K562 (cell line): ENCODE data around the gene TAPBPL. TPM values are rescaled to one million over a fixed set of nuclear protein-coding genes. Genes with fewer than 3 reads are reported as not detected.

Experiments used
- ATF1 ChIP-seq, 2 experiments: fragments of 450-650 bp in 1 of 2; IDR thresholded peaks; 2 replicates each; pipeline ENCODE4 v1.6.1; 2016; ENCODE audit warnings: missing compliant biosample characterization in 1 of 2, missing genetic modification characterization in 1 of 2
- CXXC5 ChIP-seq: fragments of 250-450 bp; sonication (Bioruptor Pico); IDR thresholded peaks from 2 replicates; pipeline ENCODE4 v1.8.0; 2022; ENCODE audit warnings: inconsistent platforms, mild to moderate bottlenecking, moderate library complexity
- EHMT2 ChIP-seq: fragments of 450-650 bp; IDR thresholded peaks from 2 replicates; pipeline ENCODE4 v1.6.1; 2018; ENCODE audit warnings: antibody characterized with exemption
- FOXA1 ChIP-seq: fragments of 450-650 bp; IDR thresholded peaks from 2 replicates; pipeline ENCODE4 v1.6.1; 2016; ENCODE audit warnings: mild to moderate bottlenecking, borderline replicate concordance
- IRF9 ChIP-seq: fragments of 450-650 bp; IDR thresholded peaks from 2 replicates; pipeline ENCODE4 v1.6.1; 2016; ENCODE audit warnings: missing biosample characterization, missing genetic modification characterization
- KDM4B ChIP-seq, 2 experiments: fragments of 450-650 bp in 1 of 2; sonication (generic) in 1 of 2; IDR thresholded peaks; 2 replicates each; pipeline ENCODE4 v1.6.1; 2016 to 2017; ENCODE audit warnings: borderline replicate concordance in 2 of 2, antibody characterized with exemption in 1 of 2, low read depth in 1 of 2, mild to moderate bottlenecking in 1 of 2
- LCOR ChIP-seq: sonication (generic); formaldehyde crosslinking; IDR thresholded peaks from 2 replicates; pipeline ENCODE4 v1.8.0; 2022; ENCODE audit warnings: mild to moderate bottlenecking, missing genetic modification reagents
- MTA3 ChIP-seq: fragments of 450-650 bp; formaldehyde crosslinking; IDR thresholded peaks from 2 replicates; pipeline ENCODE4 v1.6.1; 2017; ENCODE audit warnings: mild to moderate bottlenecking, borderline replicate concordance
- PHF8 ChIP-seq: fragments of 200-600 bp; sonication (generic); IDR thresholded peaks from 2 replicates; pipeline ENCODE4 v1.6.1; 2012; ENCODE audit warnings: mixed run types, mild to moderate bottlenecking, inconsistent platforms, low read length, moderate library complexity, borderline replicate concordance
- POLR2AphosphoS5 ChIP-seq: IDR thresholded peaks from 2 replicates; pipeline ENCODE4 v1.6.1; 2011; ENCODE audit warnings: mild to moderate bottlenecking, low read depth, low read length, moderate library complexity; ENCODE audit not compliant: control insufficient read depth, insufficient read depth
- POLR2B ChIP-seq: fragments of 450-650 bp; IDR thresholded peaks from 2 replicates; pipeline ENCODE4 v1.6.1; 2018; ENCODE audit warnings: low read depth; ENCODE audit not compliant: partially characterized antibody
- PRDM10 ChIP-seq: fragments of 450-650 bp; IDR thresholded peaks from 2 replicates; pipeline ENCODE4 v1.6.1; 2018; ENCODE audit not compliant: partially characterized antibody
- SIN3A ChIP-seq, 2 experiments: fragments of 150-350 bp in 1 of 2; IDR thresholded peaks; 2 replicates each; pipeline ENCODE4 v1.6.1; 2011 to 2016; ENCODE audit warnings: borderline replicate concordance in 2 of 2, low read depth in 2 of 2, low read length in 2 of 2, mild to moderate bottlenecking in 2 of 2, moderate library complexity in 2 of 2; ENCODE audit not compliant: control insufficient read depth in 1 of 2
- SIN3B ChIP-seq: fragments of 450-650 bp; IDR thresholded peaks from 2 replicates; pipeline ENCODE4 v1.6.1; 2017; ENCODE audit warnings: low read depth, mild to moderate bottlenecking, moderate library complexity
- SNRNP70 ChIP-seq: fragments of 200-400 bp; formaldehyde crosslinking; optimal IDR thresholded peaks from 2 replicates; pipeline ENCODE3; 2017; ENCODE audit warnings: low read depth, low read length
- THRAP3 ChIP-seq: fragments of 450-650 bp; IDR thresholded peaks from 2 replicates; pipeline ENCODE4 v1.6.1; 2016; ENCODE audit warnings: mild to moderate bottlenecking, inconsistent platforms, borderline replicate concordance
- ZBTB11 ChIP-seq, 3 experiments: fragments of 200-800 bp in 1 of 3; fragments of 250-450 bp in 1 of 3; fragments of 450-650 bp in 1 of 3; sonication (Bioruptor Pico) in 1 of 3; sonication (Bioruptor generic) in 1 of 3; formaldehyde crosslinking in 1 of 3; IDR thresholded peaks; 2 replicates each; pipeline versions ENCODE4 v1.6.1 to v1.8.0; 2016 to 2022; ENCODE audit warnings: mild to moderate bottlenecking in 2 of 3, missing genetic modification characterization in 2 of 3, missing compliant biosample characterization in 1 of 3, moderate library complexity in 1 of 3
- ZNF644 ChIP-seq: fragments of 200-800 bp; sonication (Bioruptor generic); IDR thresholded peaks from 2 replicates; pipeline ENCODE4 v1.6.1; 2016; ENCODE audit warnings: low read depth, missing genetic modification characterization, missing compliant biosample characterization
- polyA plus RNA-seq, 8 experiments: library from polyadenylated mRNA; depleted of rRNA in 4 of 8; stranded (reverse) in 5 of 8; unstranded in 3 of 8; fragments of >200 nt; fragmentation: Nextera tagmentation in 2 of 8; fragmentation: Illumina TruSeq in 1 of 8; extraction: Ambion mirVana in 2 of 8; extraction: Trizol in 1 of 8; gene quantifications; 2 replicates each; pipeline versions ENCODE4 v1.2.1 to v1.2.3, GENCODE V29; 2011 to 2014; ENCODE audit warnings: inconsistent platforms in 1 of 8, missing spikeins in 1 of 8
- total RNA-seq, 7 experiments: library from RNA; depleted of rRNA in 6 of 7; stranded (reverse); fragments of >200 nt in 6 of 7; fragmentation: Illumina TruSeq in 2 of 7; extraction: Trizol in 2 of 7; gene quantifications; 2 replicates each; pipeline versions ENCODE4 v1.2.1 to v1.2.3, GENCODE V29; 2011 to 2021; ENCODE audit warnings: low replicate concordance in 1 of 7

The TAPBPL gene
- total and polyA plus RNA-seq, 9 of the 15 experiments (the other 6 are each of a cell fraction or from before 2014, with no cell fraction given) = 0.29 to 1.6 (median 0.45) TPM

GRCh38 chr12:6492838-6493496 lies 41.1 kb downstream of the TAPBPL start, which contains the start of gene MRPL51 (continued):
- TF ChIP-seq PRDM10 (peak; percentile 33), KDM4B (IDR thresholded peaks at IDR 0.05; ENCODE audit: borderline replicate concordance in 2 of 2, low read depth in 1 of 2) (peak in 1 of 2 experiments; percentile 50; a peak in 1 of 4 replicates), ZNF644 (0 out of 2 replicates have a peak, but pooled peaks have one; percentile 31), PHF8 (peak; percentile 82; the same call in 1 of the 2 replicates), ZBTB11 (CRISPR knock-in tag; IDR thresholded peaks at IDR 0.05) (peak; percentile 89 to 98 (median 97)), LCOR (CRISPR knock-in tag) (peak; percentile 64; the same call in 1 of the 2 replicates), EHMT2 (peak; percentile 84; the same call in 1 of the 2 replicates), SNRNP70 (no peak), IRF9 (tag) (no peak), CXXC5 (peak; percentile 31), POLR2B (peak; percentile 87), FOXA1 (no peak), POLR2AphosphoS5 (peak; percentile 83), THRAP3 (0 out of 2 replicates have a peak, but pooled peaks have one; percentile 63), SIN3A (IDR thresholded peaks at IDR 0.05; ENCODE audit: borderline replicate concordance in 2 of 2, control insufficient read depth in 1 of 2, low read depth in 2 of 2, low read length in 2 of 2) (peak in 1 of 2 experiments; percentile 86; a peak in 2 of 4 replicates), ATF1 (CRISPR knock-in tag; IDR thresholded peaks at IDR 0.05) (no peak), ATF1 (tag; IDR thresholded peaks at IDR 0.05) (peak; percentile 29; the same call in 1 of the 2 replicates), MTA3 (no peak), SIN3B (peak; percentile 85)
